ENCODE results near the gene APOBEC4.

The APOBEC4 gene

GRCh38 chr1:183600136-183600535 is 53.0 kb downstream of the APOBEC4 start:
- DNase-seq, result peak; percentile 33

- peak; percentile 56 for DNase-seq
Observed at GRCh38 chr1:183598386-183598785, 54.7 kb downstream of the APOBEC4 start.

- DNase-seq, result no peak
Observed at GRCh38 chr1:183597656-183598347, 55.3 kb downstream of the APOBEC4 start.

GRCh38 chr1:183596500-183596899 is 56.6 kb downstream of the APOBEC4 start:
- DNase-seq, result no peak
